HEK293 (cell line): ENCODE data around the gene CLEC1A.
A peak's percentile ranks its signal among the peaks of the same experiment; 100 is the strongest.

Source experiments
- CTCF ChIA-PET: fragments of 350-600 bp; formaldehyde crosslinking; extraction: SDS; loops from one replicate; lab custom pipeline; 2021; ENCODE audit warnings: antibody characterized with exemption; lab: Yijun Ruan, JAX
- POLR2A ChIA-PET: fragments of 300-600 bp; formaldehyde crosslinking; extraction: SDS; loops from one replicate; lab custom pipeline; 2020; ENCODE audit warnings: antibody characterized with exemption, inconsistent platforms; lab: Yijun Ruan, JAX
- H3K27ac ChIP-seq: fragments of 200-500 bp; sonication (Bioruptor generic); 2 replicates; pipeline ENCODE4 v1.5.1; 2014; ENCODE audit warnings: low read depth, low read length, control low read depth, inconsistent platforms; ENCODE audit errors: extremely low read depth
- H3K36me3 ChIP-seq, 2 experiments: fragments of 200-500 bp in 1 of 2; sonication (Bioruptor generic) in 1 of 2; 1 replicate in 1 of 2; 2 replicates in 1 of 2; pipeline ENCODE4 v1.5.1; 2014 to 2017; ENCODE audit warnings: inconsistent platforms in 2 of 2, low read length in 2 of 2; ENCODE audit not compliant: control insufficient read depth in 2 of 2, insufficient read depth in 1 of 2
- H3K4me1 ChIP-seq: fragments of 200-500 bp; sonication (Bioruptor generic); 2 replicates; pipeline ENCODE4 v1.5.1; 2014; ENCODE audit warnings: mild to moderate bottlenecking, low read length, inconsistent platforms; ENCODE audit not compliant: control insufficient read depth, insufficient read depth
- H3K4me3 ChIP-seq: 2 replicates; pipeline ENCODE4 v1.5.1; 2011; ENCODE audit warnings: low read depth, mild to moderate bottlenecking, control low read depth, low read length, moderate library complexity
- H3K9me3 ChIP-seq: fragments of 200-500 bp; sonication (Bioruptor generic); 2 replicates; pipeline ENCODE4 v1.5.1; 2014; ENCODE audit warnings: low read depth, low read length, inconsistent platforms; ENCODE audit not compliant: control insufficient read depth, insufficient read depth
- KLF7 ChIP-seq: fragments of 450-650 bp; formaldehyde crosslinking; IDR thresholded peaks from 2 replicates; pipeline ENCODE4 v1.5.1; 2016; ENCODE audit warnings: missing biosample characterization, missing genetic modification characterization, borderline replicate concordance
- OSR2 ChIP-seq: fragments of 450-650 bp; formaldehyde crosslinking; IDR thresholded peaks from 2 replicates; pipeline ENCODE4 v1.5.1; 2016; ENCODE audit warnings: missing biosample characterization, missing genetic modification characterization
- WT1 ChIP-seq: fragments of 450-650 bp; formaldehyde crosslinking; IDR thresholded peaks from 2 replicates; pipeline ENCODE4 v1.5.1; 2016; ENCODE audit warnings: missing biosample characterization, missing genetic modification characterization
- ZNF112 ChIP-seq: fragments of 450-650 bp; formaldehyde crosslinking; IDR thresholded peaks from 2 replicates; pipeline ENCODE4 v1.5.0; 2017; ENCODE audit warnings: missing biosample characterization, missing genetic modification characterization
- ZNF146 ChIP-seq: fragments of 450-650 bp; formaldehyde crosslinking; IDR thresholded peaks from 2 replicates; pipeline ENCODE4 v1.5.1; 2016; ENCODE audit warnings: missing biosample characterization, missing genetic modification characterization
- ZNF155 ChIP-seq: fragments of 450-650 bp; formaldehyde crosslinking; IDR thresholded peaks from 2 replicates; pipeline ENCODE4 v1.5.1; 2016; ENCODE audit warnings: missing biosample characterization, missing genetic modification characterization
- ZNF211 ChIP-seq: fragments of 450-650 bp; formaldehyde crosslinking; IDR thresholded peaks from 2 replicates; pipeline ENCODE4 v1.5.1; 2016; ENCODE audit warnings: low read depth, missing biosample characterization, missing genetic modification characterization
- ZNF350 ChIP-seq: fragments of 450-650 bp; formaldehyde crosslinking; IDR thresholded peaks from 2 replicates; pipeline ENCODE4 v1.5.0; 2017; ENCODE audit warnings: missing biosample characterization, mild to moderate bottlenecking, missing genetic modification characterization
- ZNF37A ChIP-seq: fragments of 450-650 bp; IDR thresholded peaks from 2 replicates; pipeline ENCODE4 v1.5.1; 2018; ENCODE audit warnings: missing biosample characterization, missing genetic modification characterization
- ZNF433 ChIP-seq: fragments of 450-650 bp; formaldehyde crosslinking; IDR thresholded peaks from 2 replicates; pipeline ENCODE4 v1.5.1; 2016; ENCODE audit warnings: missing biosample characterization, missing genetic modification characterization, low read depth
- ZNF48 ChIP-seq: fragments of 450-650 bp; formaldehyde crosslinking; IDR thresholded peaks from 2 replicates; pipeline ENCODE4 v1.5.1; 2016; ENCODE audit warnings: missing biosample characterization, missing genetic modification characterization
- ZNF558 ChIP-seq: fragments of 450-650 bp; formaldehyde crosslinking; IDR thresholded peaks from 2 replicates; pipeline ENCODE4 v1.5.1; 2016; ENCODE audit warnings: missing biosample characterization, missing genetic modification characterization
- ZNF677 ChIP-seq: fragments of 450-650 bp; IDR thresholded peaks from 2 replicates; pipeline ENCODE4 v1.5.0; 2018; ENCODE audit warnings: missing biosample characterization, mild to moderate bottlenecking, missing genetic modification characterization, moderate library complexity
- ZNF830 ChIP-seq: fragments of 450-650 bp; IDR thresholded peaks from 2 replicates; pipeline ENCODE4 v1.5.0; 2018; ENCODE audit warnings: missing biosample characterization, missing genetic modification characterization, low read depth, mild to moderate bottlenecking, moderate library complexity
- ZSCAN30 ChIP-seq: fragments of 450-650 bp; IDR thresholded peaks from 2 replicates; pipeline ENCODE4 v1.5.1; 2018; ENCODE audit warnings: missing biosample characterization, mild to moderate bottlenecking, missing genetic modification characterization, moderate library complexity
- TF ChIP-seq, protein P1 (sequence below): fragments of 450-650 bp; formaldehyde crosslinking; IDR thresholded peaks from 2 replicates; pipeline ENCODE4 v1.5.1; 2016; ENCODE audit warnings: missing biosample characterization, missing genetic modification characterization
- TF ChIP-seq, protein P2 (sequence below): fragments of 450-650 bp; formaldehyde crosslinking; IDR thresholded peaks from 2 replicates; pipeline ENCODE4 v1.5.1; 2016; ENCODE audit warnings: missing biosample characterization, missing genetic modification characterization
- TF ChIP-seq, protein P3 (sequence below): fragments of 450-650 bp; formaldehyde crosslinking; IDR thresholded peaks from 2 replicates; pipeline ENCODE4 v1.5.1; 2016; ENCODE audit warnings: missing biosample characterization, missing genetic modification characterization
- TF ChIP-seq, protein P4 (sequence below): fragments of 450-650 bp; formaldehyde crosslinking; IDR thresholded peaks from 2 replicates; pipeline ENCODE4 v1.5.1; 2016; ENCODE audit warnings: missing biosample characterization, missing genetic modification characterization
- TF ChIP-seq, protein P5 (sequence below): fragments of 450-650 bp; formaldehyde crosslinking; conservative IDR thresholded peaks from 2 replicates; pipeline ENCODE4 v1.5.1; 2016; ENCODE audit warnings: low read depth, missing biosample characterization, missing genetic modification characterization

Gene CLEC1A

GRCh38 chr12:10098791-10099190 lies at the start of gene CLEC1A:
TSS of gene CLEC1A (minus strand) at chr12:10098985. CDS start at chr12:10098922, 63 bp downstream.
- no peak within 1 kb of the TSS for H3K4me3 ChIP-seq
- no peak within 1 kb of the TSS for H3K27ac ChIP-seq
- CTCF ChIA-PET: no interaction called here
- TF ChIP-seq ZNF350 (tag by site-specific recombination): no peak
- TF ChIP-seq ZNF433 (tag by site-specific recombination): no peak
- no peak for TF ChIP-seq ZNF558 (tag by site-specific recombination)
- TF ChIP-seq ZNF112: no peak
- TF ChIP-seq, protein P1, sequence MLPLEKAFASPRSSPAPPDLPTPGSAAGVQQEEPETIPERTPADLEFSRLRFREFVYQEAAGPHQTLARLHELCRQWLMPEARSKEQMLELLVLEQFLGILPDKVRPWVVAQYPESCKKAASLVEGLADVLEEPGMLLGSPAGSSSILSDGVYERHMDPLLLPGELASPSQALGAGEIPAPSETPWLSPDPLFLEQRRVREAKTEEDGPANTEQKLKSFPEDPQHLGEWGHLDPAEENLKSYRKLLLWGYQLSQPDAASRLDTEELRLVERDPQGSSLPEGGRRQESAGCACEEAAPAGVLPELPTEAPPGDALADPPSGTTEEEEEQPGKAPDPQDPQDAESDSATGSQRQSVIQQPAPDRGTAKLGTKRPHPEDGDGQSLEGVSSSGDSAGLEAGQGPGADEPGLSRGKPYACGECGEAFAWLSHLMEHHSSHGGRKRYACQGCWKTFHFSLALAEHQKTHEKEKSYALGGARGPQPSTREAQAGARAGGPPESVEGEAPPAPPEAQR (tag by site-specific recombination): no peak
- TF ChIP-seq KLF7 (tag by site-specific recombination): no peak
- no peak for TF ChIP-seq ZNF48 (tag by site-specific recombination)
- TF ChIP-seq ZSCAN30 (tag by site-specific recombination): no peak
- no peak for TF ChIP-seq WT1
- no peak for TF ChIP-seq ZNF830 (tag by site-specific recombination)
- TF ChIP-seq ZNF677 (tag by site-specific recombination): no peak
- no peaks in the 10 kb centered on the region for H3K4me1 ChIP-seq
- H3K36me3 ChIP-seq: no peaks in the 10 kb centered on the region
- H3K9me3 ChIP-seq: no peaks in the 10 kb centered on the region
- POLR2A ChIA-PET: no interaction called here

- no peak overlapping the region for H3K4me3 ChIP-seq
- no peaks in the 10 kb centered on the region for H3K36me3 ChIP-seq
- TF ChIP-seq ZNF211 (tag by site-specific recombination) (no peak), ZNF146 (peak; percentile 72), OSR2 (no peak), ZNF155 (tag by site-specific recombination) (no peak), ZNF37A (tag by site-specific recombination) (no peak)
- TF ChIP-seq, protein P2, sequence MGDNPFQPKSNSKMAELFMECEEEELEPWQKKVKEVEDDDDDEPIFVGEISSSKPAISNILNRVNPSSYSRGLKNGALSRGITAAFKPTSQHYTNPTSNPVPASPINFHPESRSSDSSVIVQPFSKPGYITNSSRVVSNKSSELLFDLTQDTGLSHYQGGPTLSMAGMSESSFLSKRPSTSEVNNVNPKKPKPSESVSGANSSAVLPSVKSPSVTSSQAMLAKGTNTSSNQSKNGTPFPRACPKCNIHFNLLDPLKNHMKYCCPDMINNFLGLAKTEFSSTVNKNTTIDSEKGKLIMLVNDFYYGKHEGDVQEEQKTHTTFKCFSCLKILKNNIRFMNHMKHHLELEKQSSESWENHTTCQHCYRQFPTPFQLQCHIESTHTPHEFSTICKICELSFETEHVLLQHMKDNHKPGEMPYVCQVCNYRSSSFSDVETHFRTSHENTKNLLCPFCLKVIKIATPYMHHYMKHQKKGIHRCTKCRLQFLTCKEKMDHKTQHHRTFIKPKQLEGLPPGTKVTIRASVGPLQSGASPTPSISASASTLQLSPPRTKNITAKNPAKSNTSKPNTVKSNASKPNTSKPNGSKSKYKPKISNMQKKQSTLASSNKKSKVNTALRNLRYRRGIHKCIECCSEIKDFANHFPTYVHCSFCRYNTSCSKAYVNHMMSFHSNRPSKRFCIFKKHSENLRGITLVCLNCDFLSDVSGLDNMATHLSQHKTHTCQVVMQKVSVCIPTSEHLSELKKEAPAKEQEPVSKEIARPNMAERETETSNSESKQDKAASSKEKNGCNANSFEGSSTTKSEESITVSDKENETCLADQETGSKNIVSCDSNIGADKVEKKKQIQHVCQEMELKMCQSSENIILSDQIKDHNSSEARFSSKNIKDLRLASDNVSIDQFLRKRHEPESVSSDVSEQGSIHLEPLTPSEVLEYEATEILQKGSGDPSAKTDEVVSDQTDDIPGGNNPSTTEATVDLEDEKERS: no peak
- TF ChIP-seq, protein P3, sequence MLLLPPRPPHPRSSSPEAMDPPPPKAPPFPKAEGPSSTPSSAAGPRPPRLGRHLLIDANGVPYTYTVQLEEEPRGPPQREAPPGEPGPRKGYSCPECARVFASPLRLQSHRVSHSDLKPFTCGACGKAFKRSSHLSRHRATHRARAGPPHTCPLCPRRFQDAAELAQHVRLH: 0 out of 2 replicates have a peak, but pooled peaks have one; percentile 42
- TF ChIP-seq, protein P4, sequence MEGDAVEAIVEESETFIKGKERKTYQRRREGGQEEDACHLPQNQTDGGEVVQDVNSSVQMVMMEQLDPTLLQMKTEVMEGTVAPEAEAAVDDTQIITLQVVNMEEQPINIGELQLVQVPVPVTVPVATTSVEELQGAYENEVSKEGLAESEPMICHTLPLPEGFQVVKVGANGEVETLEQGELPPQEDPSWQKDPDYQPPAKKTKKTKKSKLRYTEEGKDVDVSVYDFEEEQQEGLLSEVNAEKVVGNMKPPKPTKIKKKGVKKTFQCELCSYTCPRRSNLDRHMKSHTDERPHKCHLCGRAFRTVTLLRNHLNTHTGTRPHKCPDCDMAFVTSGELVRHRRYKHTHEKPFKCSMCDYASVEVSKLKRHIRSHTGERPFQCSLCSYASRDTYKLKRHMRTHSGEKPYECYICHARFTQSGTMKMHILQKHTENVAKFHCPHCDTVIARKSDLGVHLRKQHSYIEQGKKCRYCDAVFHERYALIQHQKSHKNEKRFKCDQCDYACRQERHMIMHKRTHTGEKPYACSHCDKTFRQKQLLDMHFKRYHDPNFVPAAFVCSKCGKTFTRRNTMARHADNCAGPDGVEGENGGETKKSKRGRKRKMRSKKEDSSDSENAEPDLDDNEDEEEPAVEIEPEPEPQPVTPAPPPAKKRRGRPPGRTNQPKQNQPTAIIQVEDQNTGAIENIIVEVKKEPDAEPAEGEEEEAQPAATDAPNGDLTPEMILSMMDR (tag by site-specific recombination): no peak
- TF ChIP-seq, protein P5, sequence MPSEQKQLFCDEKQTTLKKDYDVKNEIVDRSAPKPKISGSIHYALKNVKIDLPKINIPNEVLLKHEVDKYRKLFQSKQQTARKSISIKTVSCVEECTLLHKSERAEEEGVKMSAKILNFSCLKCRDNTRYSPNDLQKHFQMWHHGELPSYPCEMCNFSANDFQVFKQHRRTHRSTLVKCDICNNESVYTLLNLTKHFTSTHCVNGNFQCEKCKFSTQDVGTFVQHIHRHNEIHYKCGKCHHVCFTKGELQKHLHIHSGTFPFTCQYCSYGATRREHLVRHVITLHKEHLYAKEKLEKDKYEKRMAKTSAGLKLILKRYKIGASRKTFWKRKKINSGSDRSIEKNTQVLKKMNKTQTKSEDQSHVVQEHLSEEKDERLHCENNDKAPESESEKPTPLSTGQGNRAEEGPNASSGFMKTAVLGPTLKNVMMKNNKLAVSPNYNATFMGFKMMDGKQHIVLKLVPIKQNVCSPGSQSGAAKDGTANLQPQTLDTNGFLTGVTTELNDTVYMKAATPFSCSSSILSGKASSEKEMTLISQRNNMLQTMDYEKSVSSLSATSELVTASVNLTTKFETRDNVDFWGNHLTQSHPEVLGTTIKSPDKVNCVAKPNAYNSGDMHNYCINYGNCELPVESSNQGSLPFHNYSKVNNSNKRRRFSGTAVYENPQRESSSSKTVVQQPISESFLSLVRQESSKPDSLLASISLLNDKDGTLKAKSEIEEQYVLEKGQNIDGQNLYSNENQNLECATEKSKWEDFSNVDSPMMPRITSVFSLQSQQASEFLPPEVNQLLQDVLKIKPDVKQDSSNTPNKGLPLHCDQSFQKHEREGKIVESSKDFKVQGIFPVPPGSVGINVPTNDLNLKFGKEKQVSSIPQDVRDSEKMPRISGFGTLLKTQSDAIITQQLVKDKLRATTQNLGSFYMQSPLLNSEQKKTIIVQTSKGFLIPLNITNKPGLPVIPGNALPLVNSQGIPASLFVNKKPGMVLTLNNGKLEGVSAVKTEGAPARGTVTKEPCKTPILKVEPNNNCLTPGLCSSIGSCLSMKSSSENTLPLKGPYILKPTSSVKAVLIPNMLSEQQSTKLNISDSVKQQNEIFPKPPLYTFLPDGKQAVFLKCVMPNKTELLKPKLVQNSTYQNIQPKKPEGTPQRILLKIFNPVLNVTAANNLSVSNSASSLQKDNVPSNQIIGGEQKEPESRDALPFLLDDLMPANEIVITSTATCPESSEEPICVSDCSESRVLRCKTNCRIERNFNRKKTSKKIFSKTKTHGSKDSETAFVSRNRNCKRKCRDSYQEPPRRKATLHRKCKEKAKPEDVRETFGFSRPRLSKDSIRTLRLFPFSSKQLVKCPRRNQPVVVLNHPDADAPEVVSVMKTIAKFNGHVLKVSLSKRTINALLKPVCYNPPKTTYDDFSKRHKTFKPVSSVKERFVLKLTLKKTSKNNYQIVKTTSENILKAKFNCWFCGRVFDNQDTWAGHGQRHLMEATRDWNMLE (tag by site-specific recombination): no peak
- ChIA-PET POLR2A (no interaction called here), CTCF (interaction anchor here (0.6 to 2.2 kb wide), 2 partner anchors 53 to 397 kb away, joined by 4 to 10 read pairs; no protein-coding TSS in a partner anchor)
- H3K4me1 ChIP-seq: no peaks in the 10 kb centered on the region
- H3K27ac ChIP-seq: no peak overlapping the region
- H3K9me3 ChIP-seq: no peaks in the 10 kb centered on the region
Measured at GRCh38 chr12:10147714-10148403, 49.1 kb upstream of the CLEC1A start.
